ENCODE measurements around the gene HDAC2.

Gene HDAC2

GRCh38 chr6:113907102-113907815 lies 63.7 kb downstream of the HDAC2 start:
- DNase-seq: peak; percentile 28

- DNase-seq: no peak
Measured at GRCh38 chr6:113903666-113904330, 67.2 kb downstream of the HDAC2 start.

- DNase-seq: no peak
Measured at GRCh38 chr6:113901482-113901881, 69.5 kb downstream of the HDAC2 start.

GRCh38 chr6:113894712-113895674 lies 76.0 kb downstream of the HDAC2 start:
- no peak for DNase-seq

GRCh38 chr6:113893866-113894265 lies 77.1 kb downstream of the HDAC2 start:
- DNase-seq: peak; percentile 50

- DNase-seq: peak; percentile 28
Measured at GRCh38 chr6:113893451-113893850, 77.5 kb downstream of the HDAC2 start.

GRCh38 chr6:113888956-113889630 lies 81.9 kb downstream of the HDAC2 start:
- no peak for DNase-seq

- no peak for DNase-seq
Measured at GRCh38 chr6:113888493-113888892, 82.5 kb downstream of the HDAC2 start.

GRCh38 chr6:113886512-113886911 lies 84.4 kb downstream of the HDAC2 start:
- no peak for DNase-seq

- no peak for DNase-seq
Measured at GRCh38 chr6:113884011-113884410, 86.9 kb downstream of the HDAC2 start.
